ENCODE data around the gene CD93. TPM values are rescaled to one million over a fixed set of nuclear protein-coding genes. Genes with fewer than 3 reads are reported as not detected.

CD93 gene
- total and polyA plus RNA-seq, 2 of the 8 experiments (the other 6 are each of a cell fraction or from before 2014, with no cell fraction given), result under 0.01 to 0.07 TPM

GRCh38 chr20:23088866-23089265 lies 2.7 kb upstream of the CD93 start (continued):
- TF ChIP-seq, protein P1, sequence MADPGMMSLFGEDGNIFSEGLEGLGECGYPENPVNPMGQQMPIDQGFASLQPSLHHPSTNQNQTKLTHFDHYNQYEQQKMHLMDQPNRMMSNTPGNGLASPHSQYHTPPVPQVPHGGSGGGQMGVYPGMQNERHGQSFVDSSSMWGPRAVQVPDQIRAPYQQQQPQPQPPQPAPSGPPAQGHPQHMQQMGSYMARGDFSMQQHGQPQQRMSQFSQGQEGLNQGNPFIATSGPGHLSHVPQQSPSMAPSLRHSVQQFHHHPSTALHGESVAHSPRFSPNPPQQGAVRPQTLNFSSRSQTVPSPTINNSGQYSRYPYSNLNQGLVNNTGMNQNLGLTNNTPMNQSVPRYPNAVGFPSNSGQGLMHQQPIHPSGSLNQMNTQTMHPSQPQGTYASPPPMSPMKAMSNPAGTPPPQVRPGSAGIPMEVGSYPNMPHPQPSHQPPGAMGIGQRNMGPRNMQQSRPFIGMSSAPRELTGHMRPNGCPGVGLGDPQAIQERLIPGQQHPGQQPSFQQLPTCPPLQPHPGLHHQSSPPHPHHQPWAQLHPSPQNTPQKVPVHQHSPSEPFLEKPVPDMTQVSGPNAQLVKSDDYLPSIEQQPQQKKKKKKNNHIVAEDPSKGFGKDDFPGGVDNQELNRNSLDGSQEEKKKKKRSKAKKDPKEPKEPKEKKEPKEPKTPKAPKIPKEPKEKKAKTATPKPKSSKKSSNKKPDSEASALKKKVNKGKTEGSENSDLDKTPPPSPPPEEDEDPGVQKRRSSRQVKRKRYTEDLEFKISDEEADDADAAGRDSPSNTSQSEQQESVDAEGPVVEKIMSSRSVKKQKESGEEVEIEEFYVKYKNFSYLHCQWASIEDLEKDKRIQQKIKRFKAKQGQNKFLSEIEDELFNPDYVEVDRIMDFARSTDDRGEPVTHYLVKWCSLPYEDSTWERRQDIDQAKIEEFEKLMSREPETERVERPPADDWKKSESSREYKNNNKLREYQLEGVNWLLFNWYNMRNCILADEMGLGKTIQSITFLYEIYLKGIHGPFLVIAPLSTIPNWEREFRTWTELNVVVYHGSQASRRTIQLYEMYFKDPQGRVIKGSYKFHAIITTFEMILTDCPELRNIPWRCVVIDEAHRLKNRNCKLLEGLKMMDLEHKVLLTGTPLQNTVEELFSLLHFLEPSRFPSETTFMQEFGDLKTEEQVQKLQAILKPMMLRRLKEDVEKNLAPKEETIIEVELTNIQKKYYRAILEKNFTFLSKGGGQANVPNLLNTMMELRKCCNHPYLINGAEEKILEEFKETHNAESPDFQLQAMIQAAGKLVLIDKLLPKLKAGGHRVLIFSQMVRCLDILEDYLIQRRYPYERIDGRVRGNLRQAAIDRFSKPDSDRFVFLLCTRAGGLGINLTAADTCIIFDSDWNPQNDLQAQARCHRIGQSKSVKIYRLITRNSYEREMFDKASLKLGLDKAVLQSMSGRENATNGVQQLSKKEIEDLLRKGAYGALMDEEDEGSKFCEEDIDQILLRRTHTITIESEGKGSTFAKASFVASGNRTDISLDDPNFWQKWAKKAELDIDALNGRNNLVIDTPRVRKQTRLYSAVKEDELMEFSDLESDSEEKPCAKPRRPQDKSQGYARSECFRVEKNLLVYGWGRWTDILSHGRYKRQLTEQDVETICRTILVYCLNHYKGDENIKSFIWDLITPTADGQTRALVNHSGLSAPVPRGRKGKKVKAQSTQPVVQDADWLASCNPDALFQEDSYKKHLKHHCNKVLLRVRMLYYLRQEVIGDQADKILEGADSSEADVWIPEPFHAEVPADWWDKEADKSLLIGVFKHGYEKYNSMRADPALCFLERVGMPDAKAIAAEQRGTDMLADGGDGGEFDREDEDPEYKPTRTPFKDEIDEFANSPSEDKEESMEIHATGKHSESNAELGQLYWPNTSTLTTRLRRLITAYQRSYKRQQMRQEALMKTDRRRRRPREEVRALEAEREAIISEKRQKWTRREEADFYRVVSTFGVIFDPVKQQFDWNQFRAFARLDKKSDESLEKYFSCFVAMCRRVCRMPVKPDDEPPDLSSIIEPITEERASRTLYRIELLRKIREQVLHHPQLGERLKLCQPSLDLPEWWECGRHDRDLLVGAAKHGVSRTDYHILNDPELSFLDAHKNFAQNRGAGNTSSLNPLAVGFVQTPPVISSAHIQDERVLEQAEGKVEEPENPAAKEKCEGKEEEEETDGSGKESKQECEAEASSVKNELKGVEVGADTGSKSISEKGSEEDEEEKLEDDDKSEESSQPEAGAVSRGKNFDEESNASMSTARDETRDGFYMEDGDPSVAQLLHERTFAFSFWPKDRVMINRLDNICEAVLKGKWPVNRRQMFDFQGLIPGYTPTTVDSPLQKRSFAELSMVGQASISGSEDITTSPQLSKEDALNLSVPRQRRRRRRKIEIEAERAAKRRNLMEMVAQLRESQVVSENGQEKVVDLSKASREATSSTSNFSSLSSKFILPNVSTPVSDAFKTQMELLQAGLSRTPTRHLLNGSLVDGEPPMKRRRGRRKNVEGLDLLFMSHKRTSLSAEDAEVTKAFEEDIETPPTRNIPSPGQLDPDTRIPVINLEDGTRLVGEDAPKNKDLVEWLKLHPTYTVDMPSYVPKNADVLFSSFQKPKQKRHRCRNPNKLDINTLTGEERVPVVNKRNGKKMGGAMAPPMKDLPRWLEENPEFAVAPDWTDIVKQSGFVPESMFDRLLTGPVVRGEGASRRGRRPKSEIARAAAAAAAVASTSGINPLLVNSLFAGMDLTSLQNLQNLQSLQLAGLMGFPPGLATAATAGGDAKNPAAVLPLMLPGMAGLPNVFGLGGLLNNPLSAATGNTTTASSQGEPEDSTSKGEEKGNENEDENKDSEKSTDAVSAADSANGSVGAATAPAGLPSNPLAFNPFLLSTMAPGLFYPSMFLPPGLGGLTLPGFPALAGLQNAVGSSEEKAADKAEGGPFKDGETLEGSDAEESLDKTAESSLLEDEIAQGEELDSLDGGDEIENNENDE (IDR thresholded peaks at IDR 0.05; ENCODE audit: insufficient replicate concordance, low read length), result no peak
- TF ChIP-seq SRF (IDR thresholded peaks at IDR 0.05; ENCODE audit: low read depth, low read length) (no peak), JUN (IDR thresholded peaks at IDR 0.05; ENCODE audit: low read depth, low read length) (no peak), SIRT6 (IDR thresholded peaks at IDR 0.05; ENCODE audit: low read length) (no peak), JUND (IDR thresholded peaks at IDR 0.05; ENCODE audit: low read length) (no peak), YY1 (IDR thresholded peaks at IDR 0.05; ENCODE audit: low read depth, low read length) (no peak), RXRA (IDR thresholded peaks at IDR 0.05; ENCODE audit: insufficient read depth, low read depth, low read length) (no peak), TCF12 (IDR thresholded peaks at IDR 0.05; ENCODE audit: low read depth, low read length) (no peak), CEBPB (IDR thresholded peaks at IDR 0.05; ENCODE audit: low read depth, low read length) (no peak), CBX8 (IDR thresholded peaks at IDR 0.05; ENCODE audit: borderline replicate concordance, low read depth, low read length) (no peak), TEAD4 (IDR thresholded peaks at IDR 0.05; ENCODE audit: low read depth, low read length) (no peak), RBBP5 (IDR thresholded peaks at IDR 0.05; ENCODE audit: borderline replicate concordance, low read depth, low read length) (no peak), E2F6 (IDR thresholded peaks at IDR 0.05) (no peak)

Data from H1 (cell line).